ENCODE data around the gene TAF4.
"Not testable (repeated sequence)": the region's sequence is repeated elsewhere in the genome, so short reads cannot be mapped to it uniquely, and the experiment has no call there.

Gene TAF4

DNA sequence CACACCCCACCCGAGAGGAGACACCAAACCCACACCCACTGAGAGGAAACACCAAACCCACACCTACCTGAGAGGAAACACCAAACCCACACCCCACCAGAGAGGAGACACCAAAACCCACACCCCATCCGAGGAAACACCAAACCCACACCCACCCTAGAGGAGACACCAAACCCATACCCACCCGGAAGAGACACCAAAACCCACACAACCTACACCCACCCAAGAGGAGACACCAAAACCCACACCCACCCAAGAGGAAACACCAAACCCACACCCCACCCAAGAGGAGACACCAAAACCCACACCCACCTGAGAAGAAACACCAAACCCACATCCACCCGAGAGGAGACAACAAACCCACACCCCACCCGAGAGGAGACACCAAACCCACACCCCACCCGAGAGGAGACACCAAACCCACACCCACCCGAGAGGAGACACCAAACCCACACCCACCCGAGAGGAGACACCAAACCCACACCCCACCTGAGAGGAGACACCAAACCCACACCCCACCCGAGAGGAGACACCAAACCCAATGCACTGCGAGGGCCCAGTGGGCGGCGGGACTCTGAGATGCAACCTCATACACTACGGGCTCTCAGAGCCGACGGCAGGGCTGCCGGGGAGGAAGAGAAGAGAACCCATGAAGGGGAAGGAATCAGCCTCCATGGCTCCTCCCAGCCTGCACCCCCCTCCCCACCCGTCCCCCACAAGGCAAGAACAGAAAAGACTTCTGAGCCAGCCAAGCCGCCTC, 83.3 kb downstream of the TAF4 start:
- TF ChIP-seq, protein P1, sequence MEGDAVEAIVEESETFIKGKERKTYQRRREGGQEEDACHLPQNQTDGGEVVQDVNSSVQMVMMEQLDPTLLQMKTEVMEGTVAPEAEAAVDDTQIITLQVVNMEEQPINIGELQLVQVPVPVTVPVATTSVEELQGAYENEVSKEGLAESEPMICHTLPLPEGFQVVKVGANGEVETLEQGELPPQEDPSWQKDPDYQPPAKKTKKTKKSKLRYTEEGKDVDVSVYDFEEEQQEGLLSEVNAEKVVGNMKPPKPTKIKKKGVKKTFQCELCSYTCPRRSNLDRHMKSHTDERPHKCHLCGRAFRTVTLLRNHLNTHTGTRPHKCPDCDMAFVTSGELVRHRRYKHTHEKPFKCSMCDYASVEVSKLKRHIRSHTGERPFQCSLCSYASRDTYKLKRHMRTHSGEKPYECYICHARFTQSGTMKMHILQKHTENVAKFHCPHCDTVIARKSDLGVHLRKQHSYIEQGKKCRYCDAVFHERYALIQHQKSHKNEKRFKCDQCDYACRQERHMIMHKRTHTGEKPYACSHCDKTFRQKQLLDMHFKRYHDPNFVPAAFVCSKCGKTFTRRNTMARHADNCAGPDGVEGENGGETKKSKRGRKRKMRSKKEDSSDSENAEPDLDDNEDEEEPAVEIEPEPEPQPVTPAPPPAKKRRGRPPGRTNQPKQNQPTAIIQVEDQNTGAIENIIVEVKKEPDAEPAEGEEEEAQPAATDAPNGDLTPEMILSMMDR (IDR thresholded peaks at IDR 0.05; ENCODE audit: extremely low read depth, missing control alignments): no peak

DNA sequence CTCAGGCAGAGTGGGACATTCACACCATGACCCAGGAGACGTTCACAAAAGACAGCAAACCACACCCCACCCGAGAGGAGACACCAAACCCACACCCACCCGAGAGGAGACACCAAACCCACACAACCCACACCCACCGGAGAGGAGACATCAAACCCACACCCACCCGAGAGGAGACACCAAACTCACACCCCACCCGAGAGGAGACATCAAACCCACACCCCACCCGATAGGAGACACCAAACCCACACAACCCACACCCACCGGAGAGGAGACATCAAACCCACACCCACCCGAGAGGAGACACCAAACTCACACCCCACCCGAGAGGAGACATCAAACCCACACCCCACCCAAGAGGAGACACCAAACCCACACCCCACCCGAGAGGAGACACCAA, 84.0 kb downstream of the TAF4 start:
- not testable (repeated sequence) for DNase-seq (ENCODE audit: low spot score)

More for the DNA sequence above, 83.3 kb downstream of the TAF4 start:
- DNase-seq (ENCODE audit: low spot score): no peak

DNA sequence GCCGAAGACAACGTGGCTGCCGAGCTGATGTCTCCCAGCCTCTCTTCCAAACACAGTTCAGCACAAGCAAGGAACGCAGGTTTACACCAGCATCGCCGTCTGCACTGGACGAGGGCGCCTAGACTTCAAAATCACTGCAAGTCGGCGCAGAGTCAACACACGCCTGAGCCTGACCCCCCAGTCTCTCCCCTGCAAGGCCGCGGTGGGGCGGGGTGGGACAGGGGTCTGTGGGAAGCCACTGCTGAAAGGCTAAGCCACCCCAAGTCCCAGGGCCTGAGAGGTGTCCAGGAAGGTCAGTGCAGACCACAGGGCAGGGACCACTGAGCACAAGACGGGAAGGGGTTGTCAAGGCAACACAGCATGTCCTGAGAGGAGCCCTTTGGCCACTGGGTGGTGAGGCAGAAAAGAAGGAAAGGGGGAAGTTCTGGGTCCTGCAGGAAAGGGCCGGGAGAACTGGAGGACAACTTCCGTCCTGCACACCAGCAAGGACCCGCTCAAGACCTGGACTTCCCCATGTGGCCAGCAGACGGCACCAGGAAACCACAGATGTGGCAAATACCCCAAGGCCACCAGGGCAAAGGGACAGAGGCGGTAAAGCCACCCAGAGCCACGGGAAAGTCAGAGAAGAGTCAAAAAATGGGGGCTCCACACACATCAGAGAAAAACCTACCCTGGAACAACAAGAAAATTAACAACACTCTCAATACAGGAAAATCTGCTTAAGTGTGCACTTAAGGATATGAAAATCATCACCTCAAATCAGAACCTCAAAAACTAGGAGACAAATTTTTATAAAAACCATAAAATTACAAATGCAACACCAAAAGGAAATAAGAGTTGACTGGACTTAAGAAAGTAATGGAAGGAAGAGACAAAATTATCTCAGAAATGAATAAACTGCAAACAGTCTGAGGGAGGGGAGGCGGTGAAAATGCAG, 84.8 kb downstream of the TAF4 start:
- DNase-seq (ENCODE audit: low spot score): no peak
- TF ChIP-seq, protein P1 (IDR thresholded peaks at IDR 0.05; ENCODE audit: extremely low read depth, missing control alignments): peak; percentile 18

DNA sequence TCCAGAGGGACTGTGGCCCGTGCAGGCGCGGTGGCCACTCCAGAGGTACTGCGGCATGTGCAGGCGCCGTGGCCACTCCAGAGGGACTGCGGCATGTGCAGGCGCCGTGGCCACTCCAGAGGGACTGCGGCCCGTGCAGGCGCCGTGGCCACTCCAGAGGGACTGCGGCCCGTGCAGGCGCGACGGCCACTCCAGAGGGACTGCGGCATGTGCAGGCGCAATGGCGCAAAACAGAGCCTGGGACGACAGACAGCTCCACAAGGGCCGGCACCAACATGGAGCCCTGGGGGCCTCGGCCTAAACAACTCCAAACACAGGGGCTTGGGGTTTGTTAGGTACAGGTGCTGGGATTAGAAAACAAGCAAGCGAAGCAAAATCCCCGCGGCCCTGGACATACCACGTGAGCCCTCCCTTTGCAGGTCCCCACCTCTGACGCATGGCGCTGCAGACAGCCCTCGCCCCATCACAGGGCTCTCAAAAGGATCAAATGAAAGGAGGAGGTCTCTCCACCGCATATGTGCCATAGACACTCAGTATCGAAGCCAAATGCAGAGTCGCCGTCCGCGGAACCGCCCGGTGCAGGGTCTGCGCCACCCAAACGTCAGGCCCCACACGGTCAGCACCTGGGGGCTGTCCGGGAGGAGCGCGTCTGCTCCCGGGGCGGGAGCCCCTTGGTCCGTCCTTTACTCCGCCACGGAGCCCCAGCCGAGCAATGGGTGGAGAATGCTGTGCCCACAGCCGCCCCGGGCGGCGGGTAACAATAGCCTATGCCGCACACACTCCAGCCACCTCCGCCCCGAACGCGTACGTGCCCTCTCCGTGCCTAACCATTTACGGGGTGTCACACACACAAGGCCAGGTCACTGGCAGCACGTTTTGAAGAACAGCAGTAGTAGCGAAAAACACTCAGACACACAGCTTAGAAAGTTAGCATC, 85.7 kb downstream of the TAF4 start:
- TF ChIP-seq, protein P1 (IDR thresholded peaks at IDR 0.05; ENCODE audit: extremely low read depth, missing control alignments): no peak
- DNase-seq (ENCODE audit: low spot score): no peak

DNA sequence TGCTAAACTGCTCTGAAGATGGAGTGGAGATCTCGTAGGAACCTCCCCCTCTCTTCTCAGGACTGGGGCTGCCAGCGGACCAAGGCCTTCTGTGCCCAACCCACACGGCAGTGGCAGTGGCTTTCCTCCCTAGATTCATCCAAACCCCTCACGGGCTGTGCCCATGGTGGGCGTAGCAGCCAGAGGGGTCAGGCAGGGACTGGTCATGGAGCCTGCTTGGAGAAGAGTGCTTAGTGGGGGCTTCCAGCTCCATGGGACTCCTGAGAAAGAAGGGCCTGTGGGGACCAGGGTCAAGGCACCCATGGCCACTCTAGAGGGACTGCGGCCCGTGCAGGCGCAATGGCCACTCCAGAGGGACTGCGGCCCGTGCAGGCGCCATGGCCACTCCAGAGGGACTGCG, 86.6 kb downstream of the TAF4 start:
- no peak for DNase-seq (ENCODE audit: low spot score)
- TF ChIP-seq, protein P1 (IDR thresholded peaks at IDR 0.05; ENCODE audit: extremely low read depth, missing control alignments): no peak

DNA sequence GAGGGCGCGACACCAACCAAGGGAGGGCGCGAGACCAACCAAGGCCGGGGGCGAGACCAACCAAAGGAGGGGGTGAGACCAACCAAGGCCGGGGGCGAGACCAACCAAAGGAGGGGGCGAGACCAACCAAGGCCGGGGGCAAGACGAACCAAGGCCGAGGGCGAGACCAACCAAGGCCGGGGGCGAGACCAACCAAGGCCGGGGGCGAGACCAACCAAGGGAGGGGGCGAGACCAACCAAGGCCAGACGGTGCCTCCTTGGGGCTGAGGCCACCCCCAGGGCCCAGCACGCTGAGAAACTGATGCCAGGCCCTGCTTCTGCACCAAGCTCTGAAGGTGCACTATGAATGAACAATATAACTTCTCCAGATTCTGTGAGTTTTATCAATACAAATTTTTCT, 87.2 kb downstream of the TAF4 start:
- DNase-seq (ENCODE audit: low spot score): no peak
- TF ChIP-seq, protein P1 (IDR thresholded peaks at IDR 0.05; ENCODE audit: extremely low read depth, missing control alignments): no peak

DNA sequence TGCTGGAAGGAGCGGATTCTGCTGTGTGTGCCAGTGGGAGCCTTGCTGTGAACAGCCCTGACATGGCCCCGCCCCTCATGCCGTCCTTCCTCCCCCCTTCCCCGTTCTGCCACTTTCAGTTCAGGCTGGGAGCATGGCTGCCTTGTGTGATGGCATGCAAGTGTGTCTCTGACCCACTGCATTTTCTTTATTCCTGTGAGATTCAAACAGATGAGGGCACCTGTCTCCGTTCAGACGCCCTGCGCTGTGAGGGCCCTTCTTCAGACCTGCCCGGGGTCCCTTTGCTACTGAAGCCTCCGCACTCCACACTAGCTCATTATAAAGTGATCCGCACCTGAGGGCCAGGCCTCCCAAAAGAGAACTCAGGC, 88.3 kb downstream of the TAF4 start:
- DNase-seq (ENCODE audit: low spot score): no peak
- TF ChIP-seq, protein P1 (IDR thresholded peaks at IDR 0.05; ENCODE audit: extremely low read depth, missing control alignments): no peak

Measured in GM20000 (cell line).